Measurements from ENCODE around the gene TSGA10IP. TPM values are rescaled to one million over a fixed set of nuclear protein-coding genes. Genes with fewer than 3 reads are reported as not detected.
A peak's percentile ranks its signal among the peaks of the same experiment; 100 is the strongest.

Gene TSGA10IP
- total RNA-seq, 2 donors from 2014 or later: 0.97 to 5.6 TPM

- no peak for TF ChIP-seq CTCF (conservative IDR thresholded peaks at IDR 0.05)
- H3K27me3 ChIP-seq (ENCODE audit: control insufficient read depth, insufficient read depth, low read length, poor library complexity, severe bottlenecking): no peaks in the 10 kb centered on the region
- Mint-ChIP-seq H3K9me3 (no peaks in the 10 kb centered on the region), H3K27ac (no peak overlapping the region), H3K4me1 (peaks cover 48% of the 10 kb centered on the region), H3K36me3 (ENCODE audit: low read depth) (peaks cover 32% of the 10 kb centered on the region), H3K27me3 (ENCODE audit: insufficient read depth) (no peaks in the 10 kb centered on the region), H3K4me3 (peak overlapping the region; percentile 94)
- DNase-seq: no peak
- peaks cover 33% of the 10 kb centered on the region for H3K4me1 ChIP-seq (ENCODE audit: control insufficient read depth, insufficient read depth, low read length)
- peaks cover 35% of the 10 kb centered on the region for H3K36me3 ChIP-seq (ENCODE audit: control insufficient read depth, insufficient read depth, low read length)
- no peaks in the 10 kb centered on the region for H3K9me3 ChIP-seq (ENCODE audit: control insufficient read depth, low read length)
- no peak overlapping the region for H3K4me3 ChIP-seq (ENCODE audit: low read length)
- WGBS, 2 experiments (ENCODE audit: insufficient coverage in 1 of 2, insufficient read length in 1 of 2): 86% methylated on average over 4 of the region's 4 CpGs; no CpG with 5 or more reads in 1 of the 2 experiments
- no peak overlapping the region for H3K9ac ChIP-seq (ENCODE audit: extremely low read depth, low read length, poor library complexity, severe bottlenecking)
- H3K27ac ChIP-seq (ENCODE audit: low read depth, low read length): no peak overlapping the region
These were observed 58.9 kb downstream of the TSGA10IP start for GRCh38 chr11:66004186-66004585.

- TF ChIP-seq CTCF (conservative IDR thresholded peaks at IDR 0.05): no peak
- Mint-ChIP-seq H3K27ac (peak overlapping the region; percentile 95), H3K9me3 (no peaks in the 10 kb centered on the region), H3K4me3 (peak overlapping the region; percentile 12), H3K36me3 (ENCODE audit: low read depth) (peaks cover 19% of the 10 kb centered on the region), H3K27me3 (ENCODE audit: insufficient read depth) (peaks cover 2% of the 10 kb centered on the region), H3K4me1 (peaks cover 48% of the 10 kb centered on the region)
- H3K9ac ChIP-seq (ENCODE audit: extremely low read depth, low read length, poor library complexity, severe bottlenecking): no peak overlapping the region
- no peak overlapping the region for H3K27ac ChIP-seq (ENCODE audit: low read depth, low read length)
- DNase-seq: peak; percentile 64
- no peak overlapping the region for H3K4me3 ChIP-seq (ENCODE audit: low read length)
- H3K27me3 ChIP-seq (ENCODE audit: control insufficient read depth, insufficient read depth, low read length, poor library complexity, severe bottlenecking): no peaks in the 10 kb centered on the region
- 86 to 87% methylated on average over 10 to 13 of the region's 13 CpGs for WGBS, 2 experiments (ENCODE audit: insufficient coverage in 1 of 2, insufficient read length in 1 of 2)
- peaks cover 27% of the 10 kb centered on the region for H3K4me1 ChIP-seq (ENCODE audit: control insufficient read depth, insufficient read depth, low read length)
- peaks cover 22% of the 10 kb centered on the region for H3K36me3 ChIP-seq (ENCODE audit: control insufficient read depth, insufficient read depth, low read length)
- H3K9me3 ChIP-seq (ENCODE audit: control insufficient read depth, low read length): no peaks in the 10 kb centered on the region
These were observed 61.0 kb downstream of the TSGA10IP start for GRCh38 chr11:66006134-66006890.

GRCh38 chr11:66006891-66007176 lies 61.6 kb downstream of the TSGA10IP start:
- H3K27me3 Mint-ChIP-seq (ENCODE audit: insufficient read depth): peaks cover 6% of the 10 kb centered on the region
- no peaks in the 10 kb centered on the region for H3K9me3 Mint-ChIP-seq
- H3K4me3 Mint-ChIP-seq: peak overlapping the region; percentile 12
- DNase-seq: no peak
- no peak for TF ChIP-seq CTCF (conservative IDR thresholded peaks at IDR 0.05)
- peaks cover 48% of the 10 kb centered on the region for H3K4me1 Mint-ChIP-seq
- H3K36me3 Mint-ChIP-seq (ENCODE audit: low read depth): peaks cover 19% of the 10 kb centered on the region
- peak overlapping the region; percentile 44 for H3K9ac ChIP-seq (ENCODE audit: extremely low read depth, low read length, poor library complexity, severe bottlenecking)
- H3K27ac Mint-ChIP-seq: peak overlapping the region; percentile 95
- no peaks in the 10 kb centered on the region for H3K27me3 ChIP-seq (ENCODE audit: control insufficient read depth, insufficient read depth, low read length, poor library complexity, severe bottlenecking)
- H3K9me3 ChIP-seq (ENCODE audit: control insufficient read depth, low read length): no peaks in the 10 kb centered on the region
- H3K4me1 ChIP-seq (ENCODE audit: control insufficient read depth, insufficient read depth, low read length): peaks cover 27% of the 10 kb centered on the region
- H3K27ac ChIP-seq (ENCODE audit: low read depth, low read length): no peak overlapping the region
- peaks cover 22% of the 10 kb centered on the region for H3K36me3 ChIP-seq (ENCODE audit: control insufficient read depth, insufficient read depth, low read length)
- peak overlapping the region; percentile 12 for H3K4me3 ChIP-seq (ENCODE audit: low read length)
- 82 to 89% methylated on average over 3 to 4 of the region's 4 CpGs for WGBS, 2 experiments (ENCODE audit: insufficient coverage in 1 of 2, insufficient read length in 1 of 2)
